Posterior cingulate gyrus (tissue), 11 donors: ENCODE results near the gene FLT3LG.

Experiments used
- DNase-seq, 10 donors: peaks; one replicate each; pipeline versions ENCODE4 v3.0.0 to v3.0.0-alpha.2; 2020 to 2021; ENCODE audit warnings: mixed read lengths in 3 of 10
- intact Hi-C: fragments of 100-400 bp; cut with DNase I; formaldehyde crosslinking; loops from one replicate; pipeline ENCODE4 v1.15.1; 2023

The FLT3LG gene

GRCh38 chr19:49486232-49486631 is 12.2 kb downstream of the FLT3LG start:
- intact Hi-C loops = no loop called here
- peak in 1 of 10 donors; percentile 82 for DNase-seq

GRCh38 chr19:49486710-49487276 is 12.8 kb downstream of the FLT3LG start:
- intact Hi-C loops = loop anchor here (1.0 kb wide), 1 partner anchor 10 kb away; the partner anchor contains the start of gene RPS11
- no peak for DNase-seq

DNA sequence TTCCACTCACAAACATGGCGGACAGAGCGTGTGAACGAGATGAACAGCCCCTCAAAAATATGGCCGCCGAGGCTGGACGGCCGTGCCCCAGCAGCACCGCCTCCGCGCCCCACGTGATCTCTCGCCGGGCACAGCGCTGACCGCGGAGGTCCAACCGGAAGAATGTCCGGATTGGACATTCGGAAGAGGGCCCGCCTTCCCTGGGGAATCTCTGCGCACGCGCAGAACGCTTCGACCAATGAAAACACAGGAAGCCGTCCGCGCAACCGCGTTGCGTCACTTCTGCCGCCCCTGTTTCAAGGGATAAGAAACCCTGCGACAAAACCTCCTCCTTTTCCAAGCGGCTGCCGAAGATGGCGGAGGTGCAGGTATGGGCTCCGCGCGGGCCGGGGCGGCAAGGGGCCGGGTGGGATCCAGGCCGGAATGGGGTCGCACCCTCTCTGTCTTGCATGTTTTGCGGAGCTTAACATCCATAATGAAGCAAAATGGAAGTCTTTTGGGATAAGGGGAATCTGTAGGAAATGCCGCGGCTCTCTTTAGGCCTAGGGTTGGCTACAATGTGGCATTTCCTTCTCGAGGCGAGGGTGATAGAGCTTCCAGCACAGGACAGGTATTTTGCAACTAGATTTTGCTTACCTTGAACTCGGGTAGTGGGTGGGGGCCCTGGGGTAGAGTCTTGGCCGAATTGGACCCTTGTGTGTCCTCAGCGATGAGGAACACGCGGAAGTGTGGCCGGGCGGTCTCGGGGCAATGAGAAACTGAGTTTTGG is 13.4 kb downstream of the FLT3LG start, which contains the start of gene RPL13A:
TSS of gene RPL13A (plus strand) at position 332 of the 769 bp plus-strand sequence. CDS start at position 354, 22 bp downstream.
- DNase-seq = peak; percentile 97 to 100 (median 99)
- intact Hi-C loops = loop anchor here (1.0 kb wide), 1 partner anchor 9 kb away; the partner anchor contains the start of gene RPS11

DNA sequence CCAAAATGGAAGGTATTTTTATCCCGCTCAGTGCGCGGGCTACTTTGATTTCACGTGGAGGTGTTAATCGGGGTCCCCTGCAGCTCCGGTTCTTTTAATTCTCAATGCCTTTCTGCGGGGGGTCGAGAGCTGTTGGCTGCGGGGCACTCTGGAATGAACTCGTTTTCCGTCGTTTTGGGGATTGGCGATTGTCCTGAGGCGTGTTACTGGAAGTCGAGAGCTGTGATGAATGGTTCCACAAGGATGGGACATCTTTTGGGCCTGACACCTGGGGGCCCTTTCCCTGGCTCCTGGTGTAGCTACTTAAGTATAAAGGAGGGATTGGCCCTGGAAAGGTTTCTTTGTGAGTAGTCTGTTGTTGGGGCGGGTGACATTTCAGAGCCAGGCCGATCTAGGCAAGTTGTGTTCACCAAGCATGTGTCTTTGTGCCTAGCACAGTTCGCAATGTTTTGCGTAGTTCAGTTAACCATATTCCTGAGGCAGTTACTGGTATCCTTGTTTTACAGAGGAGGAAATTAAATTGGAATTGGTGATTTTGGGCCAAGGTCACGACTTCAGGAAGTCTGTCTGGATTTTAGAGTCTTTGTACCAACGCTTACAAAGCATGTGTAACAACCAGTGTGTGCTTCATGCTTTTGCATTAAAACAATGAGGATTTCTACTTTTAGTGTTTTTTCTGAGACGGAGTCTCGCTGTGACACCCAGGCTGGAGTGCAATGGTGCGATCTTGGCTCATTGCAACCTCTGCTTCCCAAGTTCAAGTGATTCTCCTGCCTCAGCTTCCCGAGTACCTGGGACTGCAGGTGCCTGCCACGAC is 14.2 kb downstream of the FLT3LG start:
- intact Hi-C loops = no loop called here
- DNase-seq = no peak

GRCh38 chr19:49488863-49489537 is 15.0 kb downstream of the FLT3LG start:
- no peak for DNase-seq
- intact Hi-C loops = no loop called here

DNA sequence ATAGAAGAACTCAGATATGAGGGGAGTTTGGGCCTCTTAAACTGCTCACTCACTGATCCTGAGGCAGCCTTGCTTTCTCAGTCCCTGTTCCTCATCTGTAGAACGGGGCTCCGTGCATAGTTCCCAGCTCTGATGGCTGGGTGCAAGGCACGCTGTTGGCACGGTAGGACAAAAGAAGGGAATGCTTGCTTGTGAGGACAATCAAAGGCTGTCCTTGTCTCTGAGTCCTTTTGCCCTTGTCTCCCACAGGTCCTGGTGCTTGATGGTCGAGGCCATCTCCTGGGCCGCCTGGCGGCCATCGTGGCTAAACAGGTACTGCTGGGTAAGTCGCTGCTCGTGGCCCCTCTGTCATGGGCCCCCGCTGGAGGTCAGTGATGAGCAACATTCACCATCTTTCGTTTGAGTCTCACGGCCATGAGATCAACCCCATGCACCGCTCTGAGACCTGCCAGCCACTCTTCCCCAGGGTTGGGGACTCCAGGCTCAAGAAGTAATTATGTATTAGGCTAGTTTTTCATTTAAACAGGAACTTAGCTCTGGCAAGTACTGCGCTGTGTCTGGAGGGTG is 15.7 kb downstream of the FLT3LG start:
- intact Hi-C loops = loop anchor here (10.0 kb wide), 1 partner anchor 385 kb away; the partner anchor contains the start of genes AKT1S1 and TBC1D17
- DNase-seq = no peak

DNA sequence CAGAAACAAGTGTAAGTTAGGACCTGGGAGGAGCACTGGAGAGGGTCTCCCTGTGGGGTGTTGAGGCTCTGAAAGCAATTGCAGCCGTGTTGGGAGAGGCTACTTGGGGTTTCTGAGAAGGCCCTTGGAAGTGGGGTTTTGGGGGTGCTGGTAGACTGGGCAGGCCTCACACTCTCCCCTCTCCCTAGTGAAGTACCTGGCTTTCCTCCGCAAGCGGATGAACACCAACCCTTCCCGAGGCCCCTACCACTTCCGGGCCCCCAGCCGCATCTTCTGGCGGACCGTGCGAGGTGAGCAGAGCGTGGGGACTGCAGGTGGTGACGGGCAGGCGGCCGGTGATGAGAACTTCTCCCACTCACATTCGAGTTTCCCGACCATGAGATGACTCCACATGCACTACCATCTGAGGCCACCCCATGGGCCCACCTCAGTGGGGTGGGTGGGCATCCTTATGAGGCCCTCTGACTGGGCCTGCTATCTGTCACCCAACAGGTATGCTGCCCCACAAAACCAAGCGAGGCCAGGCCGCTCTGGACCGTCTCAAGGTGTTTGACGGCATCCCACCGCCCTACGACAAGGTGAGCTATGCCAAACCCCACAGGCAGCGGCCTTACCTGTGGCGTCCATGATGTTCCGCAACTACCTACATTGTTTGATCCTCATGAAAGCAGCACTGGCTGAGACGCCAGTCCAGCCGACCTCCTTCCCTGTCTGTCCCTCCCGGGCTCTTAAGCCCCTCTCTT is 16.4 kb downstream of the FLT3LG start:
- DNase-seq = no peak
- intact Hi-C loops = loop anchor here (10.0 kb wide), 1 partner anchor 384 kb away; the partner anchor contains the start of genes AKT1S1 and TBC1D17

- intact Hi-C loops = loop anchor here (10.0 kb wide), 1 partner anchor 384 kb away; the partner anchor contains the start of genes AKT1S1 and TBC1D17
- DNase-seq = no peak
These were observed 17.2 kb downstream of the FLT3LG start for GRCh38 chr19:49491030-49491803.

GRCh38 chr19:49491804-49492572 is 18.0 kb downstream of the FLT3LG start:
- intact Hi-C loops = loop anchor here (10.0 kb wide), 1 partner anchor 383 kb away; the partner anchor contains the start of genes AKT1S1 and TBC1D17
- DNase-seq = no peak

DNA sequence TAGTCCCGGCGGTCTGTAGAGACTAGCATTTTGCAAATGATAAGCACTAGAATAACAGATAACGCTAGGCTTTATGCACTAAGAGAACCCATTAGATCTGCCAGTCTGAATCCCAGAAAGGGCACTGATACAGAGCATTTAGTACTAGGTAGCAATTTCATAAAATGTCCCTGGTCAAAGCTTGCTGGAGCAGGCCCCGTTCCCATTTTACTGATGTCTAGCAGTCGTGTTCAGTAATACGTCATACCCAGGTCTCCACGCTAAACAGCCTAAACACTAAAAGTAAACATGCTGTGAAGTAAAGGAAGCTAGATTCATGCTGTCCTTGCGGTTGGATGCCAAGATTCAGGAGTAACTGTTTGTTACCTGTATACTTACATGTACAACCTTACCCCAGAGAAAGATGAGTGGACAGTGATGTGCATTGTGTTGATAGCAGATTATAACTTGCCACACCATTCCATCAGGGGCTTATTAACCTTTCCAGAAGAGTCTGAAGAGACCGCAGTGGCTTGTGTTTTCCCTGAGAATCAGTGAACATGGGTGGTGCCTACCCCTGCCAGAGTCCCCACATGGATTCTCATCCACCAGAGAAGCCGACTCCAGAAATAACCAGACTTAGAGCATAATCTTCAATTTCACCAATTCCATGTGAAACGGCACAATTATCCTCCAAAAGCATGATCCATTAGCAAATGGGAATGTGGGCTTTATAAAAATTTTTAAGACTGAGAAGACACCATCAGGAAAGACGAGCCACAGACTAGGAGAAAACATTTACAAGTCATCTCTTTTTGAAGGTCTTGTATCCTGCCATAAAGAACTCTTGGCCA is 18.8 kb downstream of the FLT3LG start:
- DNase-seq = no peak
- intact Hi-C loops = loop anchor here (10.0 kb wide), 1 partner anchor 382 kb away; the partner anchor contains the start of genes AKT1S1 and TBC1D17

GRCh38 chr19:49496574-49497008 is 22.6 kb downstream of the FLT3LG start:
- intact Hi-C loops = loop anchor here (1.0 to 10.0 kb wide), 3 partner anchors 9 to 378 kb away; partner anchors contain the start of genes AKT1S1, ALDH16A1, PIH1D1 and RPL13A
- DNase-seq = no peak

DNA sequence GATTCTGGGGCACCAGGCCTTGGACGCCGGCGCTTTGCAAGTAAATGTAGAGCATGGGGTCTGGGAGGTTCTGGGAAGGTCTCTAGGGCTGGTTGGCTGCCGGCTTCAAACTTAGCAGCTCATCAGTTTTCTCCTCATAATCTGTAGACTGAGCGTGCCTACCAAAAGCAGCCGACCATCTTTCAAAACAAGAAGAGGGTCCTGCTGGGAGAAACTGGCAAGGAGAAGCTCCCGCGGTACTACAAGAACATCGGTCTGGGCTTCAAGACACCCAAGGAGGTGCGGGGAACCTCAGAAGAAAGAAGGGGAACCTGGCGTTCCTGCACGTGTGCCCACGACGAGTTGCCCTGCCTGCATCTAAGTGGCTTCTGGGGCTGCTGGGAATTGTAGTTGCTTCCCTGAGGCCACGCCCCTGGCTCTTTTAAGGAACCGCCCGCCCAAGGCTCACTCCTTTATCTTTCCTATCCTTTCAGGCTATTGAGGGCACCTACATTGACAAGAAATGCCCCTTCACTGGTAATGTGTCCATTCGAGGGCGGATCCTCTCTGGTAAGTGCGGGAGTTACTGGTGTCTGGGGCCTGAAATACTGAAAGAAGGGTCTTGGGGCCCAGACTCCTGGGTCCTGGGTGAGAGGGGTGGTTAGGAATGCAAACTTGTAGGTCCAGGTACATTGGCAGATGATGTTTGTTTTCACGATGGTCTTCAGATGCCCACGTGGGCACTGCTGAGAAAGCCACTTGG is 23.2 kb downstream of the FLT3LG start:
- intact Hi-C loops = loop anchor here (5.0 to 10.0 kb wide), 2 partner anchors 45 to 378 kb away; partner anchors contain the start of genes AKT1S1, ALDH16A1, PIH1D1 and TBC1D17
- peak in 2 of 10 donors; percentile 34 to 36 for DNase-seq

- intact Hi-C loops = loop anchor here (5.0 to 10.0 kb wide), 2 partner anchors 45 to 377 kb away; partner anchors contain the start of genes AKT1S1, ALDH16A1, PIH1D1 and TBC1D17
- DNase-seq = no peak
These were observed 23.7 kb downstream of the FLT3LG start for GRCh38 chr19:49497789-49498103.

DNA sequence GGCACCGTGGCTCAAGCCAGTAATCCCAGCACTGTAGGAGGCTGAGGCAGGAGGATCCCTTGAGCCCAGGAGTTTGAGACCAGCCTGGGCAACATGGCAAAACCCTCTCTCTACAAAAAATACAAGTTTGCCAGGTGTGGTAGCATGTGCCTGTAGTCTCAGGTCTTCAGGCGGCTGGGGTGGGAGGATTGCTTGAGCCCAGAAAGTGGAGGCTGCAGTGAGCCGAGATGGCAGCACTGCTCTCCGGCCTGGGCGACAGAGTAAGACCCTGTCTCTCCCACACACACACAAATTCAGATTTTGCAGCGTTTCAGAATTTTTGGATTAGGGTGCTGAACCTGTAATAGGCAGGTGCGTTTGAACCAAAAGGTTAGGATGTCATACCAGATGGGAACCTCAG is 24.5 kb downstream of the FLT3LG start:
- intact Hi-C loops = loop anchor here (5.0 to 10.0 kb wide), 2 partner anchors 46 to 376 kb away; partner anchors contain the start of genes AKT1S1, ALDH16A1, PIH1D1 and TBC1D17
- no peak for DNase-seq

- no peak for DNase-seq
- intact Hi-C loops = loop anchor here (5.0 to 10.0 kb wide), 2 partner anchors 47 to 376 kb away; partner anchors contain the start of genes AKT1S1, ALDH16A1, PIH1D1 and TBC1D17
These were observed 25.1 kb downstream of the FLT3LG start for GRCh38 chr19:49499030-49499670.
